Neural cell (in vitro differentiated cells): Measurements from ENCODE around the gene POLR3K. TPM values are rescaled to one million over a fixed set of nuclear protein-coding genes. Genes with fewer than 3 reads are reported as not detected.

Source experiments
- H2AFZ ChIP-seq: fragments of 200-600, 300-800 bp; sonication (generic), shearing (Covaris generic); 2 replicates; pipeline ENCODE4 v1.6.0; 2014; ENCODE audit warnings: low read depth, mild to moderate bottlenecking, antibody characterized with exemption, low read length, moderate library complexity
- H3F3A ChIP-seq: fragments of 200-600 bp; shearing (Covaris generic); 2 replicates; pipeline ENCODE4 v1.6.1; 2016; ENCODE audit warnings: mild to moderate bottlenecking, moderate library complexity, mixed read lengths, antibody characterized with exemption, low read length; ENCODE audit not compliant: insufficient read depth, poor library complexity, severe bottlenecking
- H3K27ac ChIP-seq: fragments of 200-600, 300-800 bp; sonication (generic), shearing (Covaris generic); 2 replicates; pipeline ENCODE4 v1.5.1; 2014; ENCODE audit warnings: mild to moderate bottlenecking, low read length, moderate library complexity
- H3K27me3 ChIP-seq: fragments of 300-800, 200-600 bp; sonication (generic), shearing (Covaris generic); 2 replicates; pipeline ENCODE4 v1.6.0; 2014; ENCODE audit warnings: mild to moderate bottlenecking, low read depth, low read length, moderate library complexity; ENCODE audit not compliant: insufficient read depth
- H3K36me3 ChIP-seq: fragments of 300-800, 200-600 bp; sonication (generic), shearing (Covaris generic); 2 replicates; pipeline ENCODE4 v1.5.1; 2014; ENCODE audit warnings: mild to moderate bottlenecking, antibody characterized with exemption, low read length, moderate library complexity; ENCODE audit not compliant: insufficient read depth
- H3K4me2 ChIP-seq: fragments of 300-800, 200-600 bp; sonication (generic), shearing (Covaris generic); 2 replicates; pipeline ENCODE4 v1.6.0; 2014; ENCODE audit warnings: mild to moderate bottlenecking, low read length
- H3K4me3 ChIP-seq: fragments of 300-800, 200-600 bp; sonication (generic), shearing (Covaris generic); 2 replicates; pipeline ENCODE4 v1.5.1; 2014; ENCODE audit warnings: mild to moderate bottlenecking, low read length, moderate library complexity
- H3K79me2 ChIP-seq: fragments of 200-600 bp; shearing (Covaris generic); replicated peaks from 2 replicates; pipeline ENCODE4 v1.6.0; 2014; ENCODE audit warnings: mild to moderate bottlenecking, low read length, moderate library complexity; ENCODE audit not compliant: insufficient read depth
- H3K9ac ChIP-seq: fragments of 300-800, 200-600 bp; sonication (generic), shearing (Covaris generic); 2 replicates; pipeline ENCODE4 v1.6.1; 2016; ENCODE audit warnings: mild to moderate bottlenecking, low read length, mixed read lengths
- H3K9me2 ChIP-seq: fragments of 200-600 bp; shearing (Covaris generic); 2 replicates; pipeline ENCODE4 v1.6.1; 2016; ENCODE audit warnings: mild to moderate bottlenecking, low read length, mixed read lengths; ENCODE audit not compliant: insufficient read depth
- H3K9me3 ChIP-seq: fragments of 200-600, 300-800 bp; sonication (generic), shearing (Covaris generic); 2 replicates; pipeline ENCODE4 v1.6.1; 2016; ENCODE audit warnings: mild to moderate bottlenecking, mixed run types, low read length, moderate library complexity, mixed read lengths
- H4K20me1 ChIP-seq: fragments of 200-600 bp; shearing (Covaris generic); 2 replicates; pipeline ENCODE4 v1.6.1; 2016; ENCODE audit warnings: mild to moderate bottlenecking, mixed run types; ENCODE audit not compliant: insufficient read depth
- CTCF ChIP-seq: fragments of 450-650 bp; IDR thresholded peaks from 2 replicates; pipeline ENCODE4 v1.5.1; 2014; ENCODE audit warnings: antibody characterized with exemption, mild to moderate bottlenecking, moderate library complexity; ENCODE audit not compliant: poor library complexity, severe bottlenecking
- EP300 ChIP-seq: fragments of 450-650 bp; conservative IDR thresholded peaks from 2 replicates; pipeline ENCODE4 v1.6.1; 2014; ENCODE audit warnings: antibody characterized with exemption, mild to moderate bottlenecking, moderate library complexity; ENCODE audit not compliant: poor library complexity, severe bottlenecking
- EZH2 ChIP-seq: fragments of 200-600, 300-800 bp; shearing (Covaris generic), sonication (generic); IDR thresholded peaks from 2 replicates; pipeline ENCODE4 v1.6.1; 2014; ENCODE audit warnings: antibody characterized with exemption, low read length, borderline replicate concordance, mild to moderate bottlenecking; ENCODE audit not compliant: insufficient read depth, poor library complexity, severe bottlenecking
- MXI1 ChIP-seq: fragments of 450-650 bp; conservative IDR thresholded peaks from 2 replicates; pipeline ENCODE4 v1.6.1; 2014; ENCODE audit warnings: antibody characterized with exemption, mild to moderate bottlenecking; ENCODE audit not compliant: poor library complexity, severe bottlenecking
- POLR2AphosphoS5 ChIP-seq: IDR thresholded peaks from 2 replicates; pipeline ENCODE4 v1.6.1; 2012
- RAD21 ChIP-seq: fragments of 450-650 bp; conservative IDR thresholded peaks from 2 replicates; pipeline ENCODE4 v1.6.1; 2014; ENCODE audit warnings: antibody characterized with exemption, mild to moderate bottlenecking, moderate library complexity
- REST ChIP-seq: IDR thresholded peaks from 2 replicates; pipeline ENCODE4 v1.6.1; 2012; ENCODE audit warnings: borderline replicate concordance
- SMC3 ChIP-seq: fragments of 450-650 bp; conservative IDR thresholded peaks from 2 replicates; pipeline ENCODE4 v1.6.1; 2014; ENCODE audit warnings: antibody characterized with exemption, mild to moderate bottlenecking, moderate library complexity; ENCODE audit not compliant: poor library complexity
- TAF1 ChIP-seq: IDR thresholded peaks from 2 replicates; pipeline ENCODE4 v1.6.1; 2012; ENCODE audit warnings: low read depth
- polyA plus RNA-seq: library from polyadenylated mRNA; depleted of rRNA; stranded (reverse); fragments of >200 nt; gene quantifications from 2 replicates; pipeline ENCODE4 v1.2.3, GENCODE V29; 2014

The POLR3K gene
- polyA plus RNA-seq, 1 donor from 2014 or later, result 7.1 TPM

- Histone ChIP-seq H3K9me2 (no peaks in the 10 kb centered on the region), H2AFZ (no peak overlapping the region), H3K27ac (no peak overlapping the region), H3K4me2 (no peak overlapping the region), H3K4me3 (peak overlapping the region; percentile 48), H3K9ac (no peak overlapping the region), H3K36me3 (no peaks in the 10 kb centered on the region), H3F3A (no peaks in the 10 kb centered on the region), H4K20me1 (no peaks in the 10 kb centered on the region), H3K27me3 (peaks cover 22% of the 10 kb centered on the region), H3K9me3 (no peaks in the 10 kb centered on the region), H3K79me2 (no peaks in the 10 kb centered on the region)
- TF ChIP-seq SMC3, result no peak
- peak; percentile 35 for TF ChIP-seq EZH2
Observed at GRCh38 chr16:71540-72401, 18.4 kb upstream of the POLR3K start.

GRCh38 chr16:71210-71539, 17.8 kb upstream of the POLR3K start:
- no peak overlapping the region for H3K9ac ChIP-seq
- H3K9me2 ChIP-seq, result no peaks in the 10 kb centered on the region
- H4K20me1 ChIP-seq, result no peaks in the 10 kb centered on the region
- H2AFZ ChIP-seq, result no peak overlapping the region
- TF ChIP-seq POLR2AphosphoS5 (no peak), REST (no peak), EP300 (no peak), TAF1 (no peak), CTCF (no peak), RAD21 (no peak), SMC3 (no peak), MXI1 (no peak), EZH2 (no peak)
- peaks cover 22% of the 10 kb centered on the region for H3K27me3 ChIP-seq
- H3K4me3 ChIP-seq, result no peak overlapping the region
- no peaks in the 10 kb centered on the region for H3F3A ChIP-seq
- H3K27ac ChIP-seq, result no peak overlapping the region
- H3K9me3 ChIP-seq, result no peaks in the 10 kb centered on the region
- H3K36me3 ChIP-seq, result no peaks in the 10 kb centered on the region
- H3K79me2 ChIP-seq, result no peaks in the 10 kb centered on the region
- H3K4me2 ChIP-seq, result no peak overlapping the region
